Stimulated activated CD8-positive, alpha-beta memory T cell treated with anti-CD3 and anti-CD28 coated beads, Interleukin-4, amount 100 ng/mL, for 4 hours (primary cell): Measurements from ENCODE around the gene LCE2A.

Experiments
- DNase-seq, 2 donors: peaks; one replicate each; pipeline ENCODE4 v3.0.0-alpha.2; 2020; ENCODE audit warnings: low read depth in 2 of 2, low spot score in 1 of 2

LCE2A gene

DNA sequence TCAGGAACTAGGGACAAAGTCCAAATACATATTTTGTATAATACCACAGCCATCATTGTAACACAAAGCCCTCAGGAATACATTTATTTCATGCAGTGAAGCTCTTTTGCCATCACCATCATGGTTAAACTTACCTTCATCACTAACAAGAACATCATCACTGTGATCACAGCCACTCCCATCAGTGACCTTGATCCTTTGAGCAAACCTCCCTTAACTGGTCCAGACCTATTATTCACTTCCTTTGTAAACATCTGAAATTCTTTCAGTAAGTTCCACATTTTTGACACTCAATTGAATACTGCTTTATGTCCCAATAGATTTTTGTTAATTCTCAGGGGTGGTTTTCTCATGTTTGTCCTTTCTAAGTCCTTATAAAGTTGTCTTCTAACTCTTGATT, 43.5 kb downstream of the LCE2A start:
- no peak for DNase-seq

DNA sequence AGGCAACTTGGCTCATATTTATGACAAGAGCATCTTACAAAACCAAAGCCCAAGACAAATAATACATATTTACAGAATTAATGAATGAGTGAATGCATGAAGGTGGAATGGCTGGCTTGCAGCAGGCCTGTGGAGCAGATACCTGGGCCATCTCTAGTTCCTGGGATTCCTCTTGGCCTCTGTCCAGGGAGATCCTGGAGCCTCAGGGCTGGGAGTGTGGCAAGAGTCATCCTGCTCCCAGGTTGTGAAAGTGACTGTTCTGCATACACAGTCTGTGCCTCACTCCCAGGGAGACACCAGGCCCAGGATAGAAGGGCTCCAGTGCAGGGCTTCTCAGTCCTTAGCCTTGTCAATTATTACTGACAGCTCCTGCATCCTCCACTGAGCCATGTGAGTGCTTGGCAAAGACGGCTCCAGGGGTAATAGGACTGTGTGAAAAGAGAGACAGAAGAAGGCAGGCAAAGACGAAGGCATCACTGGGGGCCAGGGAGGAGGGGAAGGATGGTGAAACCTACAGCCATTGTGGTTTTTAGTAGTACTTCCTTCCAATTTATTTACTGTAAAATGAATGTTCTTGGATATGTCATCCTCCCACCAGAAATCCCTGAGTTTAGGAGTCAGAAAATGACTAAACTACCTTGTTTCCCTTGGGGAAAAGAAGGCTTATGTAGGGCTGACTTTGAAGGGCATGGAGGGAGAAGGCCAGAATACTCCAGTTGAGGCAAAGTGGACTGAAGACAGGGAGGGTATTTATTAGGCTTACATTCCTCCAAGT, 45.4 kb downstream of the LCE2A start:
- DNase-seq = no peak

DNA sequence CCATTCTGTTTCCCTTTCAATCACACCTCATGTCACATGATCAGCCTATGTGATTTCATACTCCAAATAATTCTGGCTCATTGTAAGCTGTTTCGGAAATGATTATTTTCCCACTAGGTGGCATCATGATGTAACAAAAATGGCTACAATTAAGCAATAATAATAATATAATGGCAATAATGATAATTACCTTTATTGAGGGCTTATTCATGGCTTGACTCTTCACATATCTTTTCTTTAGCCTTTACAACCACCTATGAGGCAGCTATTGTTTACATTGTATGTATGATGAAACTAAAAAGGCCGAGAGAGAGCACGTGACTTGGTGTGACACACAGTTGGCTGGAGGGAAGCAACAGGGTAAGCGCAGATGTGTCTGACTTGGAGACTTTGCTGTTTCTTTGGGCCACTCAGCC, 47.2 kb downstream of the LCE2A start:
- no peak for DNase-seq

DNA sequence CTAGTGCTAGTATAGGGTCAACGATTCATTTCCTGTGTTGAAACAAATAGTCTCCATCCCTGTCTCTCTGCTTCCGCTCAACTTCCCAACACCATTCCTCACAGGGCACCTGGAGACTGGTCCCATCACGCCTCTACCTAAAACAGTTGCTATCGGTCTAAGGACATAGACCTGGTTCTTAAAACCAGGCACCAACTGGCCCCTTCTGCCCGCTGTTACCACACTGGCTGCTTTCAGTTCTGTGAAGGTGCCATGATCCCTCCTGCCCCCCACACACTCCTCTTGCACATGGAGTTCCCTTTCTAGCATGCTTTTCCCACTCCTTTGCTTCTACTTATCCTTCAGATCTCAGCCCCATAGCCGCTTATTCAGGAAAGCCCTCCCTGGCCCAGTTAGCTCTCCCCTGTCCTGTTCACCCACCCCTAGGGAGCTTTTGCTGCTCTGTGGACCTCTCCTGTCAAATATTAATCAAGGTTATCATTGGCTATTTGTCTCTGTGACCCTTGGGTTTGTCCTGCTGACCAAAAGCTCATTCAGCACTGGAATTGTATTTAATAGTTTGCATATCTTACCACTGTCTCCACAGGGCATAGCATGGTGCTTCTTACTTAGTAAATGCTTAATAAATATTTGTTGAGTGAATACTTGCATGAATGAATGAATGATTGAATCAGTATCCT, 47.8 kb downstream of the LCE2A start:
- DNase-seq = no peak

DNA sequence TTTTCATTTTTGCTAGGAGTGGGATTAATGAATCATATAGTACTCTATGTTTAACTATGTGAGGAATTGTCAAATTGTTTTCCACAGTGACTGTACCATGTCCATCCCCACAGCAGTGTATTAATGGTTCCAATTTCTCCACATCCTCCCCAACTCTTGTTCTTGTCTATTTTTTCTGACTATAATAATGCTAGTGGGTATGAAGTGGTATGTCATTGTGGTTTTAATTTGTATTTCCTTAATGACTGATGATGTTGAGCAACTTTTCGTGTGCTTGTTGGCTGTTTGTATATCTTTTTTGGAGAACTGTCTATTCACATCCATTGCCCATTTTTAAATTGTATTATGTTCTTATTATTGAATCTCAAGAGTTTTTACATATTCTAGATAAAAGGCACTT, 49.7 kb downstream of the LCE2A start:
- no peak for DNase-seq
